ENCODE results near the gene A2M. TPM values are rescaled to one million over a fixed set of nuclear protein-coding genes. Genes with fewer than 3 reads are reported as not detected.

The A2M gene
- total RNA-seq, 1 donor: not detected

GRCh38 chr12:9095322-9095721, 20.4 kb downstream of the A2M start:
- H3K4me3 ChIP-seq (ENCODE audit: low read length): no peak overlapping the region
- H3K4me1 ChIP-seq (ENCODE audit: insufficient read depth, low read length): peaks cover 8% of the 10 kb centered on the region
- H3K9me3 ChIP-seq (ENCODE audit: low read depth, low read length): no peaks in the 10 kb centered on the region
- no peaks in the 10 kb centered on the region for H3K27me3 ChIP-seq (ENCODE audit: insufficient read depth, low read length)

GRCh38 chr12:9094512-9095206, 21.1 kb downstream of the A2M start:
- H3K27me3 ChIP-seq (ENCODE audit: insufficient read depth, low read length): no peaks in the 10 kb centered on the region
- peaks cover 8% of the 10 kb centered on the region for H3K4me1 ChIP-seq (ENCODE audit: insufficient read depth, low read length)
- H3K4me3 ChIP-seq (ENCODE audit: low read length): no peak overlapping the region
- no peaks in the 10 kb centered on the region for H3K9me3 ChIP-seq (ENCODE audit: low read depth, low read length)

GRCh38 chr12:9091891-9092598, 23.7 kb downstream of the A2M start:
- no peaks in the 10 kb centered on the region for H3K27me3 ChIP-seq (ENCODE audit: insufficient read depth, low read length)
- H3K9me3 ChIP-seq (ENCODE audit: low read depth, low read length): no peaks in the 10 kb centered on the region

GRCh38 chr12:9090220-9090619, 25.5 kb downstream of the A2M start:
- Histone ChIP-seq H3K9me3 (ENCODE audit: low read depth, low read length) (no peaks in the 10 kb centered on the region), H3K4me3 (ENCODE audit: low read length) (no peak overlapping the region), H3K4me1 (ENCODE audit: insufficient read depth, low read length) (no peaks in the 10 kb centered on the region)

More at GRCh38 chr12:9091891-9092598, 23.7 kb downstream of the A2M start:
- peaks cover 8% of the 10 kb centered on the region for H3K4me1 ChIP-seq (ENCODE audit: insufficient read depth, low read length)
- H3K4me3 ChIP-seq (ENCODE audit: low read length): no peak overlapping the region

GRCh38 chr12:9087087-9087835, 28.5 kb downstream of the A2M start:
- H3K27me3 ChIP-seq (ENCODE audit: insufficient read depth, low read length): no peaks in the 10 kb centered on the region
- H3K9me3 ChIP-seq (ENCODE audit: low read depth, low read length): peaks cover 15% of the 10 kb centered on the region
- no peaks in the 10 kb centered on the region for H3K4me1 ChIP-seq (ENCODE audit: insufficient read depth, low read length)
- H3K4me3 ChIP-seq (ENCODE audit: low read length): no peak overlapping the region

More at GRCh38 chr12:9090220-9090619, 25.5 kb downstream of the A2M start:
- no peaks in the 10 kb centered on the region for H3K27me3 ChIP-seq (ENCODE audit: insufficient read depth, low read length)

- Histone ChIP-seq H3K4me1 (ENCODE audit: insufficient read depth, low read length) (no peaks in the 10 kb centered on the region), H3K4me3 (ENCODE audit: low read length) (no peak overlapping the region), H3K9me3 (ENCODE audit: low read depth, low read length) (peaks cover 15% of the 10 kb centered on the region), H3K27me3 (ENCODE audit: insufficient read depth, low read length) (no peaks in the 10 kb centered on the region)
These were observed 29.6 kb downstream of the A2M start for GRCh38 chr12:9086087-9086486.

- no peaks in the 10 kb centered on the region for H3K4me1 ChIP-seq (ENCODE audit: insufficient read depth, low read length)
- no peaks in the 10 kb centered on the region for H3K27me3 ChIP-seq (ENCODE audit: insufficient read depth, low read length)
- no peak overlapping the region for H3K4me3 ChIP-seq (ENCODE audit: low read length)
- peaks cover 15% of the 10 kb centered on the region for H3K9me3 ChIP-seq (ENCODE audit: low read depth, low read length)
These were observed 31.3 kb downstream of the A2M start for GRCh38 chr12:9084417-9084816.

GRCh38 chr12:9083793-9084192, 31.9 kb downstream of the A2M start:
- H3K4me3 ChIP-seq (ENCODE audit: low read length): no peak overlapping the region
- peaks cover 15% of the 10 kb centered on the region for H3K9me3 ChIP-seq (ENCODE audit: low read depth, low read length)
- H3K4me1 ChIP-seq (ENCODE audit: insufficient read depth, low read length): no peaks in the 10 kb centered on the region
- H3K27me3 ChIP-seq (ENCODE audit: insufficient read depth, low read length): no peaks in the 10 kb centered on the region

- Histone ChIP-seq H3K4me3 (ENCODE audit: low read length) (no peak overlapping the region), H3K4me1 (ENCODE audit: insufficient read depth, low read length) (no peaks in the 10 kb centered on the region)
These were observed 33.9 kb downstream of the A2M start for GRCh38 chr12:9081667-9082427.

GRCh38 chr12:9079883-9080675, 35.6 kb downstream of the A2M start:
- H3K9me3 ChIP-seq (ENCODE audit: low read depth, low read length): peaks cover 15% of the 10 kb centered on the region
- H3K4me1 ChIP-seq (ENCODE audit: insufficient read depth, low read length): no peaks in the 10 kb centered on the region
- no peaks in the 10 kb centered on the region for H3K27me3 ChIP-seq (ENCODE audit: insufficient read depth, low read length)
- H3K4me3 ChIP-seq (ENCODE audit: low read length): no peak overlapping the region

More at GRCh38 chr12:9081667-9082427, 33.9 kb downstream of the A2M start:
- peaks cover 15% of the 10 kb centered on the region for H3K9me3 ChIP-seq (ENCODE audit: low read depth, low read length)
- H3K27me3 ChIP-seq (ENCODE audit: insufficient read depth, low read length): no peaks in the 10 kb centered on the region

GRCh38 chr12:9079082-9079481, 36.6 kb downstream of the A2M start:
- Histone ChIP-seq H3K4me3 (ENCODE audit: low read length) (no peak overlapping the region), H3K4me1 (ENCODE audit: insufficient read depth, low read length) (no peaks in the 10 kb centered on the region), H3K9me3 (ENCODE audit: low read depth, low read length) (peaks cover 7% of the 10 kb centered on the region), H3K27me3 (ENCODE audit: insufficient read depth, low read length) (no peaks in the 10 kb centered on the region)

- no peaks in the 10 kb centered on the region for H3K27me3 ChIP-seq (ENCODE audit: insufficient read depth, low read length)
- H3K4me3 ChIP-seq (ENCODE audit: low read length): no peak overlapping the region
- no peaks in the 10 kb centered on the region for H3K4me1 ChIP-seq (ENCODE audit: insufficient read depth, low read length)
- no peaks in the 10 kb centered on the region for H3K9me3 ChIP-seq (ENCODE audit: low read depth, low read length)
These were observed 38.3 kb downstream of the A2M start for GRCh38 chr12:9077152-9078031.

GRCh38 chr12:9076733-9077132, 39.0 kb downstream of the A2M start:
- H3K27me3 ChIP-seq (ENCODE audit: insufficient read depth, low read length): no peaks in the 10 kb centered on the region
- H3K4me1 ChIP-seq (ENCODE audit: insufficient read depth, low read length): no peaks in the 10 kb centered on the region
- no peaks in the 10 kb centered on the region for H3K9me3 ChIP-seq (ENCODE audit: low read depth, low read length)
- no peak overlapping the region for H3K4me3 ChIP-seq (ENCODE audit: low read length)
